Activated gamma-delta T cell treated with Interleukin-2 at 50 U/mL for 16 hours (primary cell): ENCODE measurements around the gene L3MBTL4.

Source experiments
- DNase-seq: peaks from one replicate; pipeline ENCODE4 v3.0.0-alpha.2; 2020

Gene L3MBTL4

GRCh38 chr18:6018671-6019070 is 396.0 kb downstream of the L3MBTL4 start:
- DNase-seq, result no peak

- no peak for DNase-seq
Measured at GRCh38 chr18:6017171-6017570, 397.5 kb downstream of the L3MBTL4 start.

DNA sequence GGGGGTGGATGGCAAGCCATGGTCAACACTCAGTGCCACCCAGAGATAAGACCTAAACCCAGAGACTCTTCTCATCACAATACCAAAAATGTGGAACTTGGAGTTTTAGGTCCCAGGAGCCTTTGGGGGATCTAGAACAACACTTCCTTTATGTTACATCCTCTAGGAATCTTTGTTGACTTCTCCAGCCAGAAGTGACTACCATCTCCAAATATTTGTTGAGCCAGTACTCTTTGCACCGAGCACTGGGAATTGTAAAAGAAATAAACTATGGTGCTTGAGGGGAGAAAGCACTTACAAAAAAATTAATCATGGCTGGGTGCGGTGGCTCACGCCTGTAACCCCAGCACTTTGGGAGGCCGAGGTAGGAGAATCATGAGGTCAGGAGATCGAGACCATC is 399.3 kb downstream of the L3MBTL4 start:
- DNase-seq, result no peak

- DNase-seq, result no peak
Measured at GRCh38 chr18:6013171-6013810, 401.4 kb downstream of the L3MBTL4 start.

- DNase-seq, result no peak
Measured at GRCh38 chr18:6010921-6011320, 403.8 kb downstream of the L3MBTL4 start.

GRCh38 chr18:6010284-6010683 is 404.4 kb downstream of the L3MBTL4 start:
- no peak for DNase-seq

DNA sequence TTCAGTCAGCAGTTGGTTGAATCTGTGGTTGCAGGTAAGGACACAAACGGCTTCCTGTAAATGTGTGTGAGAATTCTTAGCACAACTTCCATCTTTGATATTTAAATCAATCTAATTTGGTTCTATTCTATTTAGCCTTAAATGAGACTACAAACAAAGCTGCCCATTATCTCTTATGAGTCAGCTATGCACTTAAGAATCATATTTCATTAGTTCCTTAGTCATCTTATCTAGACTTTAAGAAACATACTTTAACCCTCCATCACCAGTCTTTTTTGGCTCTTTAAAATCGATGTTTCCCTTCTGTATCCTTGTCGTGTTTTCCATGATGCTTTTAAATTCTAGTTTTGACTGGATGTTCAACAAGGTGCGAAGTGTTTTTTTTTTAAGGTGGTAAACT is 405.0 kb downstream of the L3MBTL4 start:
- no peak for DNase-seq

GRCh38 chr18:6004683-6005082 is 410.0 kb downstream of the L3MBTL4 start:
- DNase-seq, result no peak

DNA sequence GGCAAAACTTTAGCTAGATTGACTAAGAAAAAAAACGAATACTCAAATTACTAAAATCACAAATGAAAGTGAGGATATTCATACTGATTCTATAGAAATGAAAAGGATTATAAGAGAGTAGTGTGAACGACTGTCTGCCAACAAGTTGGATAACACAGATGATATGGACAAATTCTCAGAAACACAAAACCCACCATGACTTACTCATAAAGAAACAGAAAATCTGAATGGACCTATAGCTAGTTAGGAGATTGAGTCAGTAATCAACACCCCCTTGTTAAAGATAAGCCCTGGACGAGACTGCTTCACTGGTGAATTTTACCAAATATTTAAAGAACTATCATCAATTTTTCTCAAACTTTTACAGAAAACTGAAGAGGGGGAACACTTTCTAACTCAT is 410.6 kb downstream of the L3MBTL4 start:
- DNase-seq, result no peak

- no peak for DNase-seq
Measured at GRCh38 chr18:6001867-6002266, 412.8 kb downstream of the L3MBTL4 start.

GRCh38 chr18:5998907-5999306 is 415.8 kb downstream of the L3MBTL4 start:
- no peak for DNase-seq

DNA sequence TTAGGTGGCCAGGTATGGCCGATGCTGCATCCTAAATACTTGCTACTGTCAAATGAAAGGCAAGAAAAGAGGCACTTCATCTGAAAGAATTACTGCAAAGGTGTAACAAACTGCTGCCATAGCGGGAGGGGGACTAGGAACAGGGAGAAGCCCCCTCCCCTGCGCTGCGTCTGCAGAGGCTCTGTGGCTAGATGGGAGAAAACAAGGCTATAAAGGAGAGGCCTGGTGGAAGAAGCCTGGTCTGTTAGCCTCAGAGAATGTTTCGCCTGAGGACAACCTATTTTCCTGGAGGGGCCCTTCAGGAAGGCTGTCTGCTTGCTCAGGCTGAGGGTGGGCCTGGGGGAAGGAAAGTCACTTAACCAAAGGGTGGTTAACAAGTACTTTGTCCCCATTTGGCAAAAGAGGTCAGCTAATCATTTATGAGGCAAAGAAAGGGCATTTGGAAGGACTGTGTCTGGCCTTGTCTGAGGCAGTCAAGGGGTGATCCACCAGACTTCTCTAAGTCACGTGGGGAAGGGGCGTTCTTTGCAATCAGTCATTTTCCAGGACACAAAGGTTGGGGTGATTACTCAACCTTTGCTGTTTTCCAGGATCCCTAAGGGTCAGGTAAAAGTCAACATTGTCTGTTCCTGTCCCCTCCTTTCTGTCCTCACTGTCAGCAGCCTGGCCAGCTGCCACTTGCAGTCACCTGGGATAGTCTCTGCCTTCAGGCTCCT is 416.4 kb downstream of the L3MBTL4 start:
- DNase-seq, result no peak

GRCh38 chr18:5997361-5997760 is 417.4 kb downstream of the L3MBTL4 start:
- no peak for DNase-seq

DNA sequence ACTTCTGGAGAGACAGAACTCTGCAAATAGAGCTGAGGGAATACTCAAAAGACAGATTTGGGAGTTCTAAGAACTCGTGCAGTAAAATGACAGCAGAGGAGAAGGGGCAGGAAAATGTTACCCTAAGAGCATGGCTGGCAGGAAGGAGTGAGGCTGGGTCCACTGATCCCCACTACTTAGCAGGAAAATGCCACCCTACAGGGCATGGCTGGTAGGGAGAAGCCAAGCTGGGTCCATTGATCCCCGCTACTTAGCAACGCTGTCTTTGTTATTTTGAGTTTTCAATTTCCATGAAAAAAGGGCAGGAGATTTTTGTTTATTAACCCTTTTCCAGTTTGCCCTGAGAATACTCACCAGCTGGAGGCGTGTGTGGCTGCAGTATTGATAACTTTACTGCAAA is 419.1 kb downstream of the L3MBTL4 start:
- no peak for DNase-seq

GRCh38 chr18:5993938-5994337 is 420.8 kb downstream of the L3MBTL4 start:
- DNase-seq, result no peak

DNA sequence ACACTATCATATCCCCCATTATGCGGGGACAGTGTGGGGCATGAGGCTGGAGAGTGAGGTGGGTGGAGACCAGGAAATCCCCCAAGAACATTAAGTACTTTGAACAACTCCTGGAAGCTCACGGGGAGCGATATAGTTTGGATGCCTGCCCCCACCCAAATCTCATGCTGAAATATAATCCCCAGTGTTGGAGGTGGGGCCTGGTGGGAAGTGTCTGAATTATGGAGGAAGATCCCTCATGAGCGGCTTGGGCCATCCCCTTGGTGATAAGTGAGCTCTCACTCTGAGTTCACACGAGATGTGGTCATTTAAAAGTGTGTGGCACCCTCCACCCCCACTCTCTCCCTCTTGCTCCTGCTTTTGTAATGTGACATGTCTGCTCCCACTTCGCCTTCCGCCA is 422.3 kb downstream of the L3MBTL4 start:
- no peak for DNase-seq

DNA sequence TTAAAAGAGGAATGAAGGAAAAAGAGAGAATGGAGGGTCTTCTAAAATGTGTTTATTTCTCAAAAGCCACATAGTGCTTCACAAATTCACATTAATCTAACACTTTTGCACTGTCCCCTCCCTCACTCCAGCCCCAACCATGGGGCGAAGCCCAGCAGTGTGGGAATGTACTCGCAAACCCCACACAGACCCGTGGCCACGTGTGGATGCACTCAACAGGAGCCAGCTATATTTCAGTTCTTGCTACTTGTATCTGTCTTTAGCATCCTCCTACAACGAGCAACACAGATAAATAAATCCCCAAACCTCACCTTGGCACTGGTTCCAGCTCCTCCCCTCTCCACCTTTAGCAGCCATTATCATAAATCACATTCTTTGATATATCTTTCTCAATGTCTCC is 427.5 kb downstream of the L3MBTL4 start:
- no peak for DNase-seq

DNA sequence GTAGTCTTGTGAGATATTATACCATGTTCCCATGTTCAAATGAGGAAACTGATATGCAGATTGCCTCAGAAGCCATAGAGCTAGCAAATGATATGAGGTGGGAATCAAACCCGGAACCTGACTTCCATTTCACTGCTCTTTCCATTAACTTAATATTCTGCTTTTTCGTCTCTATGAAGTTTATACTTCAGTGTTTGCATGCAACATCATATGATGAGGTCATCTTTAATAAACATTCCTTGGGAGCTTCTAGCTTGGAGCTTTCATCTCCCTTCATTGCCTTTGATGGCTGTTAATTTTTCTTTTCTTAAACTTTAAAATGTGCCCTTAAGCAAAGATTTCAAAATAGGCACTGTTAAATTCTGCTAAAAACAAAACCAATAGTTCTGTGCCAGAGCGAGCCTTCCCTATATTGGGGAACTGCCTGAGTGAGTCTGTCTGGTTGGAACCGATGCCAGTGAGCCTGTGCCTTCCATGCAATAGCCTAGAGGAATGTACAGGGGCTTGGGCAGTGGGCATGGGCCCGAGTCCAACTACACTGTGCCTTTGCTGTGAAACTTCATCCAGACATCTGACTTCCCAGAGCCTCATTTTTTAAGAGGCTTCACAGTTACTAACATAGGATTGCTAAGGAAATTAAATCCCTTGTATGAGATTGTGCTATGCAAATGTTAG is 428.3 kb downstream of the L3MBTL4 start:
- no peak for DNase-seq

DNA sequence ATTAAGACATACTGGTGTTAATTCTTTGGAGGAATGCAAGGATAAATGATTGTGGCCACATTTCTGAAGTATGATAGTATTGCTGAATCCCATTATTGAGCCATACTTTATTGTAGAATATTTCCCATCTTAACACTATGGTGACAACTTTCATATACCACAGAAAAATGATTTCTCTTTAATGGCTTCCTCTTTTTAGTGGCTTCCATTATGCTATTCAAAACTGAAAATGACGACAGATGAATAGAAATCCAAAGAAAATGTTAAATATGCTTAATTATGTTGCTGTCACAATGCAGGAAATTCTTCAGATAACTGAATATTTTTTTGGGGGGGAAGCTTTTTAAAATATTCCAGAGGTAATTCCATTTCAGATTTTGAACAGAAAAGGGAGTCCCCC is 430.5 kb downstream of the L3MBTL4 start:
- no peak for DNase-seq

GRCh38 chr18:5983488-5983887 is 431.2 kb downstream of the L3MBTL4 start:
- no peak for DNase-seq

GRCh38 chr18:5982332-5982731 is 432.4 kb downstream of the L3MBTL4 start:
- no peak for DNase-seq

- no peak for DNase-seq
Measured at GRCh38 chr18:5980721-5981120, 434.0 kb downstream of the L3MBTL4 start.

GRCh38 chr18:5979971-5980457 is 434.7 kb downstream of the L3MBTL4 start:
- no peak for DNase-seq
